Liver (tissue), 9 donors: ENCODE measurements around the gene SSRP1. TPM values are rescaled to one million over a fixed set of nuclear protein-coding genes. Genes with fewer than 3 reads are reported as not detected.

Experiments used
- DNase-seq: peaks from one replicate; pipeline ENCODE4 v3.0.0-alpha.2; 2017; ENCODE audit warnings: low spot score
- H3K27ac ChIP-seq, 2 donors: one replicate each; pipeline ENCODE4 v1.7.0; 2013; ENCODE audit warnings: inconsistent platforms in 2 of 2, low read length in 2 of 2, control low read depth in 1 of 2, low read depth in 1 of 2, mild to moderate bottlenecking in 1 of 2
- H3K27me3 ChIP-seq, 4 donors: one replicate each; pipeline versions ENCODE4 v1.6.1 to v1.7.0; 2013; ENCODE audit warnings: low read length in 3 of 4, inconsistent platforms in 1 of 4, mild to moderate bottlenecking in 1 of 4, moderate library complexity in 1 of 4; ENCODE audit not compliant: control insufficient read depth in 4 of 4, insufficient read depth in 4 of 4
- H3K36me3 ChIP-seq, 4 donors: one replicate each; pipeline versions ENCODE4 v1.6.1 to v1.7.0; 2013; ENCODE audit warnings: low read length in 3 of 4, mild to moderate bottlenecking in 3 of 4, low read depth in 1 of 4, moderate library complexity in 1 of 4; ENCODE audit not compliant: control insufficient read depth in 4 of 4, insufficient read depth in 3 of 4
- H3K4me1 ChIP-seq, 4 donors: one replicate each; pipeline versions ENCODE4 v1.6.1 to v1.7.0; 2013; ENCODE audit warnings: low read length in 3 of 4, mild to moderate bottlenecking in 3 of 4, moderate library complexity in 1 of 4; ENCODE audit not compliant: control insufficient read depth in 4 of 4, insufficient read depth in 4 of 4
- H3K4me3 ChIP-seq, 3 donors: one replicate each; pipeline versions ENCODE4 v1.6.1 to v1.7.0; 2013; ENCODE audit warnings: low read length in 3 of 3, control low read depth in 1 of 3, low read depth in 1 of 3, mild to moderate bottlenecking in 1 of 3
- H3K9ac ChIP-seq, 2 donors: one replicate each; pipeline ENCODE4 v1.7.0; 2013; ENCODE audit warnings: low read length in 2 of 2, mild to moderate bottlenecking in 2 of 2, moderate library complexity in 2 of 2, control low read depth in 1 of 2, low read depth in 1 of 2
- H3K9me3 ChIP-seq, 4 donors: one replicate each; pipeline versions ENCODE4 v1.6.1 to v1.7.0; 2013; ENCODE audit warnings: low read length in 3 of 4; ENCODE audit not compliant: control insufficient read depth in 4 of 4
- EGR1 ChIP-seq, 2 donors: IDR thresholded peaks; 2 replicates each; pipeline ENCODE4 v1.6.1; 2016 to 2018; ENCODE audit warnings: antibody characterized with exemption in 2 of 2, low read depth in 2 of 2
- FOXA2 ChIP-seq: IDR thresholded peaks from 2 replicates; pipeline ENCODE4 v1.6.1; 2016; ENCODE audit warnings: antibody characterized with exemption
- GABPA ChIP-seq, 2 donors: IDR thresholded peaks in 1 of 2; conservative IDR thresholded peaks in 1 of 2; 2 replicates each; pipeline ENCODE4 v1.6.1; 2016; ENCODE audit warnings: antibody characterized with exemption in 2 of 2, mild to moderate bottlenecking in 1 of 2, moderate library complexity in 1 of 2
- HNF4A ChIP-seq, 2 donors: conservative IDR thresholded peaks; 2 replicates each; pipeline ENCODE4 v1.6.1; 2016; ENCODE audit warnings: antibody characterized with exemption in 2 of 2, mild to moderate bottlenecking in 2 of 2
- JUND ChIP-seq, 2 donors: IDR thresholded peaks; 2 replicates each; pipeline ENCODE4 v1.6.1; 2016; ENCODE audit warnings: antibody characterized with exemption in 2 of 2
- NR2F2 ChIP-seq: IDR thresholded peaks from 2 replicates; pipeline ENCODE4 v1.6.1; 2016; ENCODE audit warnings: antibody characterized with exemption
- RAD21 ChIP-seq, 2 donors: IDR thresholded peaks; 2 replicates each; pipeline ENCODE4 v1.6.1; 2016; ENCODE audit warnings: antibody characterized with exemption in 2 of 2, mild to moderate bottlenecking in 2 of 2
- SP1 ChIP-seq: IDR thresholded peaks from 2 replicates; pipeline ENCODE4 v1.6.1; 2018; ENCODE audit warnings: antibody characterized with exemption, mild to moderate bottlenecking
- TAF1 ChIP-seq: conservative IDR thresholded peaks from 2 replicates; pipeline ENCODE4 v1.6.1; 2016; ENCODE audit warnings: antibody characterized with exemption, mild to moderate bottlenecking
- YY1 ChIP-seq: IDR thresholded peaks from 2 replicates; pipeline ENCODE4 v1.6.1; 2016; ENCODE audit warnings: antibody characterized with exemption, mild to moderate bottlenecking
- WGBS: extraction: QIAGEN DNeasy Blood & Tissue Kit; methylation state at CpG from one replicate; pipeline ENCODE4 v1.1.7; 2013; 5-methylcytosine and 5-hydroxymethylcytosine counted together
- polyA plus RNA-seq, 2 donors: library from polyadenylated mRNA; stranded (reverse) in 1 of 2; unstranded in 1 of 2; fragments of 200-250 nt in 1 of 2; fragments of >200 nt in 1 of 2; fragmentation: Nextera tagmentation in 1 of 2; extraction: Ambion mirVana in 1 of 2; gene quantifications; one replicate each; pipeline versions ENCODE4 v1.2.1 to v1.2.3, GENCODE V29; 2013 to 2015
- total RNA-seq, 2 donors: library from RNA; depleted of rRNA; stranded (reverse); fragments of >200 nt; gene quantifications; one replicate each; pipeline ENCODE4 v1.2.3, GENCODE V29; 2014
- TF ChIP-seq, protein P1 (sequence below): IDR thresholded peaks from 2 replicates; pipeline ENCODE4 v1.6.1; 2016; ENCODE audit warnings: antibody characterized with exemption
- TF ChIP-seq, protein P2 (sequence below): fragments of 150-350 bp; IDR thresholded peaks from 2 replicates; pipeline ENCODE4 v1.5.1; 2017; ENCODE audit warnings: improper control_type of control experiment, low read depth, low read length; ENCODE audit not compliant: missing input control
- TF ChIP-seq, protein P3 (sequence below): IDR thresholded peaks from 2 replicates; pipeline ENCODE4 v1.6.1; 2016; ENCODE audit warnings: antibody characterized with exemption, mild to moderate bottlenecking
- TF ChIP-seq, protein P4 (sequence below): IDR thresholded peaks from 2 replicates; pipeline ENCODE4 v1.6.1; 2016; ENCODE audit warnings: antibody characterized with exemption
- TF ChIP-seq, protein P5 (sequence below): IDR thresholded peaks from 2 replicates; pipeline ENCODE4 v1.6.1; 2016; ENCODE audit warnings: antibody characterized with exemption
- donor health status: healthy.
- donor health status: healthy.
- donor health status: healthy.
- donor health status: healthy.
- donor health status: healthy.

Gene SSRP1
- total and polyA plus RNA-seq, 4 donors: 13.9 to 45.3 (median 28.4) TPM

DNA sequence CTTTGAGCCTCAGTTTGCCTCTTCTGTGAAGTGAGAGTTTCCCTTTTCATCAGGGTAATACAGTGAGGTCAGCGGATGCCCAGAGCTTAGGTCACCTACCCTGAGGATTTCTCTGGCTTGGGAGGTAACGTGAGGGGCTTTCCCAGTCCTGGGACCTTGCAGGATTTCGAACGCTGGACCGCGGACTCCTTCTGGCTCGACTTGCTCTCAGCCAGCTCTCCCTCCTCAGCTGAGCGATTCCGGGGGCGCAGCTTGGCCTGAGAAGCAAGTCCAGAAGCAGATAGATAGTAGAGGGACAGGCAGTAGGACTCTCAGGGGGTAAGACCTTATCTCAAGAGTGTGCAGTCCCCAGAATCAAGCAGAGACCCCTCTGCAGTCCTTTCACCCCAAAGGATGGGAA lies 34.9 kb downstream of the SSRP1 start:
- no peak for DNase-seq
- Histone ChIP-seq H3K27me3 (no peaks in the 10 kb centered on the region), H3K4me3 (no peak overlapping the region), H3K9me3 (peaks cover 0 to 7% (median 5%) of the 10 kb centered on the region in 4 donors), H3K27ac (no peak overlapping the region), H3K4me1 (peaks cover 3 to 11% (median 6%) of the 10 kb centered on the region in 4 donors), H3K9ac (no peak overlapping the region), H3K36me3 (peaks cover 22 to 50% (median 40%) of the 10 kb centered on the region in 4 donors)
- TF ChIP-seq YY1 (no peak), NR2F2 (no peak), RAD21 (IDR thresholded peaks at IDR 0.05) (no peak), JUND (IDR thresholded peaks at IDR 0.05) (no peak), FOXA2 (no peak), SP1 (no peak), GABPA (IDR thresholded peaks at IDR 0.05 in 1 of 2, conservative IDR thresholded peaks at IDR 0.05 in 1 of 2) (no peak), EGR1 (IDR thresholded peaks at IDR 0.05; ENCODE audit: low read depth in 2 of 2) (no peak), HNF4A (conservative IDR thresholded peaks at IDR 0.05) (no peak), TAF1 (no peak)
- TF ChIP-seq, protein P1, sequence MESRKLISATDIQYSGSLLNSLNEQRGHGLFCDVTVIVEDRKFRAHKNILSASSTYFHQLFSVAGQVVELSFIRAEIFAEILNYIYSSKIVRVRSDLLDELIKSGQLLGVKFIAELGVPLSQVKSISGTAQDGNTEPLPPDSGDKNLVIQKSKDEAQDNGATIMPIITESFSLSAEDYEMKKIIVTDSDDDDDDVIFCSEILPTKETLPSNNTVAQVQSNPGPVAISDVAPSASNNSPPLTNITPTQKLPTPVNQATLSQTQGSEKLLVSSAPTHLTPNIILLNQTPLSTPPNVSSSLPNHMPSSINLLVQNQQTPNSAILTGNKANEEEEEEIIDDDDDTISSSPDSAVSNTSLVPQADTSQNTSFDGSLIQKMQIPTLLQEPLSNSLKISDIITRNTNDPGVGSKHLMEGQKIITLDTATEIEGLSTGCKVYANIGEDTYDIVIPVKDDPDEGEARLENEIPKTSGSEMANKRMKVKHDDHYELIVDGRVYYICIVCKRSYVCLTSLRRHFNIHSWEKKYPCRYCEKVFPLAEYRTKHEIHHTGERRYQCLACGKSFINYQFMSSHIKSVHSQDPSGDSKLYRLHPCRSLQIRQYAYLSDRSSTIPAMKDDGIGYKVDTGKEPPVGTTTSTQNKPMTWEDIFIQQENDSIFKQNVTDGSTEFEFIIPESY: no peak
- TF ChIP-seq, protein P2, sequence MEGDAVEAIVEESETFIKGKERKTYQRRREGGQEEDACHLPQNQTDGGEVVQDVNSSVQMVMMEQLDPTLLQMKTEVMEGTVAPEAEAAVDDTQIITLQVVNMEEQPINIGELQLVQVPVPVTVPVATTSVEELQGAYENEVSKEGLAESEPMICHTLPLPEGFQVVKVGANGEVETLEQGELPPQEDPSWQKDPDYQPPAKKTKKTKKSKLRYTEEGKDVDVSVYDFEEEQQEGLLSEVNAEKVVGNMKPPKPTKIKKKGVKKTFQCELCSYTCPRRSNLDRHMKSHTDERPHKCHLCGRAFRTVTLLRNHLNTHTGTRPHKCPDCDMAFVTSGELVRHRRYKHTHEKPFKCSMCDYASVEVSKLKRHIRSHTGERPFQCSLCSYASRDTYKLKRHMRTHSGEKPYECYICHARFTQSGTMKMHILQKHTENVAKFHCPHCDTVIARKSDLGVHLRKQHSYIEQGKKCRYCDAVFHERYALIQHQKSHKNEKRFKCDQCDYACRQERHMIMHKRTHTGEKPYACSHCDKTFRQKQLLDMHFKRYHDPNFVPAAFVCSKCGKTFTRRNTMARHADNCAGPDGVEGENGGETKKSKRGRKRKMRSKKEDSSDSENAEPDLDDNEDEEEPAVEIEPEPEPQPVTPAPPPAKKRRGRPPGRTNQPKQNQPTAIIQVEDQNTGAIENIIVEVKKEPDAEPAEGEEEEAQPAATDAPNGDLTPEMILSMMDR: no peak
- TF ChIP-seq, protein P3, sequence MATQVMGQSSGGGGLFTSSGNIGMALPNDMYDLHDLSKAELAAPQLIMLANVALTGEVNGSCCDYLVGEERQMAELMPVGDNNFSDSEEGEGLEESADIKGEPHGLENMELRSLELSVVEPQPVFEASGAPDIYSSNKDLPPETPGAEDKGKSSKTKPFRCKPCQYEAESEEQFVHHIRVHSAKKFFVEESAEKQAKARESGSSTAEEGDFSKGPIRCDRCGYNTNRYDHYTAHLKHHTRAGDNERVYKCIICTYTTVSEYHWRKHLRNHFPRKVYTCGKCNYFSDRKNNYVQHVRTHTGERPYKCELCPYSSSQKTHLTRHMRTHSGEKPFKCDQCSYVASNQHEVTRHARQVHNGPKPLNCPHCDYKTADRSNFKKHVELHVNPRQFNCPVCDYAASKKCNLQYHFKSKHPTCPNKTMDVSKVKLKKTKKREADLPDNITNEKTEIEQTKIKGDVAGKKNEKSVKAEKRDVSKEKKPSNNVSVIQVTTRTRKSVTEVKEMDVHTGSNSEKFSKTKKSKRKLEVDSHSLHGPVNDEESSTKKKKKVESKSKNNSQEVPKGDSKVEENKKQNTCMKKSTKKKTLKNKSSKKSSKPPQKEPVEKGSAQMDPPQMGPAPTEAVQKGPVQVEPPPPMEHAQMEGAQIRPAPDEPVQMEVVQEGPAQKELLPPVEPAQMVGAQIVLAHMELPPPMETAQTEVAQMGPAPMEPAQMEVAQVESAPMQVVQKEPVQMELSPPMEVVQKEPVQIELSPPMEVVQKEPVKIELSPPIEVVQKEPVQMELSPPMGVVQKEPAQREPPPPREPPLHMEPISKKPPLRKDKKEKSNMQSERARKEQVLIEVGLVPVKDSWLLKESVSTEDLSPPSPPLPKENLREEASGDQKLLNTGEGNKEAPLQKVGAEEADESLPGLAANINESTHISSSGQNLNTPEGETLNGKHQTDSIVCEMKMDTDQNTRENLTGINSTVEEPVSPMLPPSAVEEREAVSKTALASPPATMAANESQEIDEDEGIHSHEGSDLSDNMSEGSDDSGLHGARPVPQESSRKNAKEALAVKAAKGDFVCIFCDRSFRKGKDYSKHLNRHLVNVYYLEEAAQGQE: no peak
- TF ChIP-seq, protein P4, sequence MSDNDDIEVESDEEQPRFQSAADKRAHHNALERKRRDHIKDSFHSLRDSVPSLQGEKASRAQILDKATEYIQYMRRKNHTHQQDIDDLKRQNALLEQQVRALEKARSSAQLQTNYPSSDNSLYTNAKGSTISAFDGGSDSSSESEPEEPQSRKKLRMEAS: no peak
- TF ChIP-seq, protein P5, sequence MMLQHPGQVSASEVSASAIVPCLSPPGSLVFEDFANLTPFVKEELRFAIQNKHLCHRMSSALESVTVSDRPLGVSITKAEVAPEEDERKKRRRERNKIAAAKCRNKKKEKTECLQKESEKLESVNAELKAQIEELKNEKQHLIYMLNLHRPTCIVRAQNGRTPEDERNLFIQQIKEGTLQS: no peak
- WGBS: 98% methylated on average over 10 of the region's 10 CpGs
